KG1 (cell line): ENCODE measurements around the gene USP12.

Experiments
- DNase-seq: peaks from one replicate; lab custom pipeline; 2025; lab: John Stamatoyannopoulos, UW

USP12 gene

GRCh38 chr13:27183561-27184147 is 12.0 kb upstream of the USP12 start:
- DNase-seq: no peak

GRCh38 chr13:27182844-27183497 is 11.4 kb upstream of the USP12 start:
- DNase-seq: no peak

- DNase-seq: no peak
Measured at GRCh38 chr13:27182054-27182453, 10.4 kb upstream of the USP12 start.

- DNase-seq: no peak
Measured at GRCh38 chr13:27177852-27178251, 6.2 kb upstream of the USP12 start.

GRCh38 chr13:27176470-27177410 is 5.1 kb upstream of the USP12 start:
- no peak for DNase-seq

- DNase-seq: no peak
Measured at GRCh38 chr13:27174766-27175455, 3.3 kb upstream of the USP12 start.

- peak; percentile 41 for DNase-seq
Measured at GRCh38 chr13:27172495-27172842, 858 bp upstream of the USP12 start.

GRCh38 chr13:27171827-27172494 is 350 bp upstream of the USP12 start:
- peak; percentile 51 for DNase-seq

GRCh38 chr13:27170516-27171243 is 931 bp downstream of the USP12 start:
- no peak for DNase-seq

GRCh38 chr13:27170221-27170515 is 1.4 kb downstream of the USP12 start:
- no peak for DNase-seq

GRCh38 chr13:27168906-27169657 is 2.5 kb downstream of the USP12 start:
- DNase-seq: no peak

- no peak for DNase-seq
Measured at GRCh38 chr13:27168086-27168485, 3.5 kb downstream of the USP12 start.

GRCh38 chr13:27166313-27166712 is 5.3 kb downstream of the USP12 start:
- no peak for DNase-seq

- DNase-seq: no peak
Measured at GRCh38 chr13:27161980-27162379, 9.6 kb downstream of the USP12 start.

- DNase-seq: no peak
Measured at GRCh38 chr13:27161423-27161822, 10.2 kb downstream of the USP12 start.

- DNase-seq: no peak
Measured at GRCh38 chr13:27160657-27161295, 10.8 kb downstream of the USP12 start.

- DNase-seq: no peak
Measured at GRCh38 chr13:27159806-27160563, 11.6 kb downstream of the USP12 start.

GRCh38 chr13:27158335-27158734 is 13.3 kb downstream of the USP12 start:
- DNase-seq: no peak
